Neural cell (in vitro differentiated cells): ENCODE results near the gene APMAP.

ENCODE experiments used
- CTCF ChIP-seq: fragments of 450-650 bp; IDR thresholded peaks from 2 replicates; pipeline ENCODE4 v1.5.1; 2014; ENCODE audit warnings: antibody characterized with exemption, mild to moderate bottlenecking, moderate library complexity; ENCODE audit not compliant: poor library complexity, severe bottlenecking
- EZH2 ChIP-seq: fragments of 200-600, 300-800 bp; shearing (Covaris generic), sonication (generic); IDR thresholded peaks from 2 replicates; pipeline ENCODE4 v1.6.1; 2014; ENCODE audit warnings: antibody characterized with exemption, low read length, borderline replicate concordance, mild to moderate bottlenecking; ENCODE audit not compliant: insufficient read depth, poor library complexity, severe bottlenecking
- MXI1 ChIP-seq: fragments of 450-650 bp; conservative IDR thresholded peaks from 2 replicates; pipeline ENCODE4 v1.6.1; 2014; ENCODE audit warnings: antibody characterized with exemption, mild to moderate bottlenecking; ENCODE audit not compliant: poor library complexity, severe bottlenecking
- POLR2AphosphoS5 ChIP-seq: IDR thresholded peaks from 2 replicates; pipeline ENCODE4 v1.6.1; 2012
- RAD21 ChIP-seq: fragments of 450-650 bp; conservative IDR thresholded peaks from 2 replicates; pipeline ENCODE4 v1.6.1; 2014; ENCODE audit warnings: antibody characterized with exemption, mild to moderate bottlenecking, moderate library complexity
- REST ChIP-seq: IDR thresholded peaks from 2 replicates; pipeline ENCODE4 v1.6.1; 2012; ENCODE audit warnings: borderline replicate concordance
- TAF1 ChIP-seq: IDR thresholded peaks from 2 replicates; pipeline ENCODE4 v1.6.1; 2012; ENCODE audit warnings: low read depth

GRCh38 chr20:25036331-25036936 is 43.9 kb upstream of the APMAP start:
- TF ChIP-seq CTCF = no peak
- no peak for TF ChIP-seq EZH2
- TF ChIP-seq POLR2AphosphoS5 = no peak
- no peak for TF ChIP-seq RAD21
- no peak for TF ChIP-seq TAF1
- no peak for TF ChIP-seq MXI1
- TF ChIP-seq REST = no peak
